ENCODE measurements around the gene MRPL58.

GRCh38 chr17:74977802-74978201, 34.7 kb upstream of the MRPL58 start:
- TF ChIP-seq CTCF (IDR thresholded peaks at IDR 0.05 in 8 of 11, conservative IDR thresholded peaks at IDR 0.05 in 3 of 11), result no peak
- no peak for TF ChIP-seq POLR2A (IDR thresholded peaks at IDR 0.05)
- no peak for TF ChIP-seq POLR2AphosphoS5 (IDR thresholded peaks at IDR 0.05)
